Fibroblast of villous mesenchyme (primary cell): Measurements from ENCODE around the gene BACE1-AS. TPM values are rescaled to one million over a fixed set of nuclear protein-coding genes. Genes with fewer than 3 reads are reported as not detected.

Experiments
- DNase-seq: peaks from one replicate; pipeline ENCODE4 v3.0.0-alpha.2; 2010; ENCODE audit warnings: low read depth
- H3K4me3 ChIP-seq: 2 replicates; pipeline ENCODE4 v1.5.1; 2011; ENCODE audit warnings: low read depth, mild to moderate bottlenecking, low read length
- CTCF ChIP-seq: IDR thresholded peaks from 2 replicates; pipeline ENCODE4 v1.5.1; 2012; ENCODE audit warnings: low read depth, mild to moderate bottlenecking, low read length; ENCODE audit not compliant: insufficient read depth
- total RNA-seq: library from RNA; depleted of rRNA; stranded (reverse); fragments of >200 nt; gene quantifications from 2 replicates; pipeline ENCODE4 v1.2.3, GENCODE V29; 2012

Gene BACE1-AS
- 2.6 and 3.5 TPM in 2 replicates for total RNA-seq

GRCh38 chr11:117290809-117291396 lies at the start of gene BACE1-AS:
Gene BACE1-AS, plus strand, starts transcription at chr11:117291346.
- DNase-seq, result no peak
- TF ChIP-seq CTCF, result no peak
- no peak within 1 kb of the TSS for H3K4me3 ChIP-seq

- TF ChIP-seq CTCF, result no peak
- H3K4me3 ChIP-seq, result no peak overlapping the region
- DNase-seq, result no peak
Measured at GRCh38 chr11:117248341-117248740, 42.8 kb upstream of the BACE1-AS start.

GRCh38 chr11:117249571-117249970 lies 41.6 kb upstream of the BACE1-AS start:
- TF ChIP-seq CTCF, result no peak
- DNase-seq, result no peak

GRCh38 chr11:117251506-117251905 lies 39.6 kb upstream of the BACE1-AS start:
- H3K4me3 ChIP-seq, result no peak overlapping the region
- no peak for DNase-seq
- peak; percentile 19 for TF ChIP-seq CTCF

More at GRCh38 chr11:117249571-117249970, 41.6 kb upstream of the BACE1-AS start:
- no peak overlapping the region for H3K4me3 ChIP-seq

- no peak overlapping the region for H3K4me3 ChIP-seq
- TF ChIP-seq CTCF, result no peak
- DNase-seq, result no peak
Measured at GRCh38 chr11:117255966-117256365, 35.2 kb upstream of the BACE1-AS start.

GRCh38 chr11:117256573-117256972 lies 34.6 kb upstream of the BACE1-AS start:
- no peak for DNase-seq
- H3K4me3 ChIP-seq, result no peak overlapping the region
- TF ChIP-seq CTCF, result no peak

GRCh38 chr11:117258576-117258975 lies 32.6 kb upstream of the BACE1-AS start:
- H3K4me3 ChIP-seq, result no peak overlapping the region
- DNase-seq, result no peak
- no peak for TF ChIP-seq CTCF
